Endothelial cell (in vitro differentiated cells): ENCODE results near the gene TANGO2. TPM values are rescaled to one million over a fixed set of nuclear protein-coding genes. Genes with fewer than 3 reads are reported as not detected.

Source experiments
- DNase-seq: peaks from one replicate; pipeline ENCODE4 v3.0.0; 2021; ENCODE audit warnings: low spot score
- H3K27ac Mint-ChIP-seq: one replicate; pipeline ENCODE4 v1.8.0; 2021; ENCODE audit warnings: mixed read lengths, inconsistent platforms; ENCODE audit not compliant: unreplicated experiment
- H3K27me3 Mint-ChIP-seq: one replicate; pipeline ENCODE4 v1.8.0; 2021; ENCODE audit warnings: mild to moderate bottlenecking, moderate library complexity, mixed read lengths, inconsistent platforms; ENCODE audit not compliant: unreplicated experiment
- H3K36me3 Mint-ChIP-seq: one replicate; pipeline ENCODE4 v1.8.0; 2021; ENCODE audit warnings: mild to moderate bottlenecking, low read depth, mixed read lengths, inconsistent platforms; ENCODE audit not compliant: unreplicated experiment
- H3K4me1 Mint-ChIP-seq: one replicate; pipeline ENCODE4 v1.8.0; 2021; ENCODE audit warnings: mild to moderate bottlenecking, mixed read lengths, inconsistent platforms; ENCODE audit not compliant: unreplicated experiment
- H3K4me3 Mint-ChIP-seq: one replicate; pipeline ENCODE4 v1.8.0; 2021; ENCODE audit warnings: mild to moderate bottlenecking, mixed read lengths, inconsistent platforms; ENCODE audit not compliant: unreplicated experiment
- H3K9me3 Mint-ChIP-seq: one replicate; pipeline ENCODE4 v1.8.0; 2021; ENCODE audit warnings: mixed read lengths, inconsistent platforms; ENCODE audit not compliant: unreplicated experiment
- total RNA-seq: library from RNA; stranded (reverse); fragmentation: NEBNext Ultra II Directional; extraction: Animal tissue kit (Norgen Biotek cat#: 25700); gene quantifications from one replicate; pipeline ENCODE4 v1.2.1, GENCODE V29; 2021; ENCODE audit not compliant: unreplicated experiment
- TF ChIP-seq, protein P1 (sequence below): fragments of 200-600 bp; sonication (generic); IDR thresholded peaks from one replicate; pipeline ENCODE4 v1.5.0; 2021; ENCODE audit warnings: antibody characterized with exemption; ENCODE audit not compliant: unreplicated experiment

Gene TANGO2
- total RNA-seq, 1 donor from 2014 or later, result 15.3 TPM

DNA sequence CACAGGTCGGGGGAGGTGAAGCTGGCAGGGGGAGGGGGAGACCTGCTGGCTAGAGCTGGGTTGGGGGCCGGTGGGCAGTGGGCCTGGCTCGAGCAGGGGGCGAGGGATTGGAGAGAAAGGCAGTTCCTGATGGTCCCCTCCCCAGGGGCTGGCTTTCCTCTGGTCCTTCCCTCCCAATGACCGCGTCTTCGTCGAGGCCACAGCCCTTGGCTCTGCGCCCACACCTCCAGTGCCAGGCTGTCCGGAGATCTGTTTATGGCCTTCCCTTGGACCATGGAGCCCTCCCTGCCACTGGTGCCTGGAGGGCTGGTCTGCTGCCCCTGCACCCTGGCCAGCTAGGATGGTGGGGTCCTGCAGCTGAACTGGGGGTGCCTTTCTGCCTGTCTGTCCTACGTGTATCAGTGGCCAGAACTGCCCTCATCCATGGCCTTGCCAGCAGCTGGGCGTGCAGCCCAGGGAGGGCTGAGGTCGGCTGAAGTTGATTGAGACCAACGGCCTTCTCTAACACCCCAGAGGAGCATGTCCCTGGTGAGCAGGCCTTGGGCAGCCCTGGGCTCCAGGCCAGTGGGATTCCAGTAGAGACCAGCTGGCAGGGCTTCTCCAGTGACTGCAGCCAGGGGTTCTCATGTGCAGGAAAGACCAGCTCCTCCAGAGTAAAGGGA is 12.3 kb downstream of the TANGO2 start:
- H3K4me1 Mint-ChIP-seq, result peaks cover 12% of the 10 kb centered on the region
- H3K27ac Mint-ChIP-seq, result no peak overlapping the region

DNA sequence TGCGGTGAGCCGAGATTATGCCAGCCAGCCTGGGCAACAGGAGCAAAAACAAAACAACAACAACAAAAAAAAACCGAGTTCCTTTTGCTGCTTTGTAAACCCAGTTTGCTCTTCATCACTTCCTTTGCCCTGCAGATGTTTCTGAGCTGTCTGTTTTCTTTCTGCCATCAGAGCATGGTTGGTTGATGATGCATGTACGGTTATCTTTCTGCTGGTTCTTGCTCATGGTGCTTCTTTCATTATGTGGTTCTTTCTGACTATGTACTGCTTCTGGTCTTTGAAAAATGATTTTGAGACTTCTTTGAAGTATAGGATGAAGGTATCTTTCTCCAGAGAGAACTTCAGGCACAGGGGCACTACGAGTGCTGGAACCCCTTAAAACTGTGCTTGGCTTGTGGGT is 13.2 kb downstream of the TANGO2 start:
- no peak overlapping the region for H3K27ac Mint-ChIP-seq
- TF ChIP-seq, protein P1, sequence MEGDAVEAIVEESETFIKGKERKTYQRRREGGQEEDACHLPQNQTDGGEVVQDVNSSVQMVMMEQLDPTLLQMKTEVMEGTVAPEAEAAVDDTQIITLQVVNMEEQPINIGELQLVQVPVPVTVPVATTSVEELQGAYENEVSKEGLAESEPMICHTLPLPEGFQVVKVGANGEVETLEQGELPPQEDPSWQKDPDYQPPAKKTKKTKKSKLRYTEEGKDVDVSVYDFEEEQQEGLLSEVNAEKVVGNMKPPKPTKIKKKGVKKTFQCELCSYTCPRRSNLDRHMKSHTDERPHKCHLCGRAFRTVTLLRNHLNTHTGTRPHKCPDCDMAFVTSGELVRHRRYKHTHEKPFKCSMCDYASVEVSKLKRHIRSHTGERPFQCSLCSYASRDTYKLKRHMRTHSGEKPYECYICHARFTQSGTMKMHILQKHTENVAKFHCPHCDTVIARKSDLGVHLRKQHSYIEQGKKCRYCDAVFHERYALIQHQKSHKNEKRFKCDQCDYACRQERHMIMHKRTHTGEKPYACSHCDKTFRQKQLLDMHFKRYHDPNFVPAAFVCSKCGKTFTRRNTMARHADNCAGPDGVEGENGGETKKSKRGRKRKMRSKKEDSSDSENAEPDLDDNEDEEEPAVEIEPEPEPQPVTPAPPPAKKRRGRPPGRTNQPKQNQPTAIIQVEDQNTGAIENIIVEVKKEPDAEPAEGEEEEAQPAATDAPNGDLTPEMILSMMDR, result no peak
- H3K9me3 Mint-ChIP-seq, result no peaks in the 10 kb centered on the region
- no peak overlapping the region for H3K4me3 Mint-ChIP-seq
- no peak for DNase-seq
- H3K36me3 Mint-ChIP-seq, result no peaks in the 10 kb centered on the region
- H3K4me1 Mint-ChIP-seq, result peaks cover 12% of the 10 kb centered on the region
- peaks cover 4% of the 10 kb centered on the region for H3K27me3 Mint-ChIP-seq

More for the DNA sequence above, 12.3 kb downstream of the TANGO2 start:
- Mint-ChIP-seq H3K27me3 (peaks cover 6% of the 10 kb centered on the region), H3K4me3 (no peak overlapping the region), H3K9me3 (no peaks in the 10 kb centered on the region), H3K36me3 (no peaks in the 10 kb centered on the region)
- no peak for DNase-seq
- TF ChIP-seq, protein P1, result no peak

DNA sequence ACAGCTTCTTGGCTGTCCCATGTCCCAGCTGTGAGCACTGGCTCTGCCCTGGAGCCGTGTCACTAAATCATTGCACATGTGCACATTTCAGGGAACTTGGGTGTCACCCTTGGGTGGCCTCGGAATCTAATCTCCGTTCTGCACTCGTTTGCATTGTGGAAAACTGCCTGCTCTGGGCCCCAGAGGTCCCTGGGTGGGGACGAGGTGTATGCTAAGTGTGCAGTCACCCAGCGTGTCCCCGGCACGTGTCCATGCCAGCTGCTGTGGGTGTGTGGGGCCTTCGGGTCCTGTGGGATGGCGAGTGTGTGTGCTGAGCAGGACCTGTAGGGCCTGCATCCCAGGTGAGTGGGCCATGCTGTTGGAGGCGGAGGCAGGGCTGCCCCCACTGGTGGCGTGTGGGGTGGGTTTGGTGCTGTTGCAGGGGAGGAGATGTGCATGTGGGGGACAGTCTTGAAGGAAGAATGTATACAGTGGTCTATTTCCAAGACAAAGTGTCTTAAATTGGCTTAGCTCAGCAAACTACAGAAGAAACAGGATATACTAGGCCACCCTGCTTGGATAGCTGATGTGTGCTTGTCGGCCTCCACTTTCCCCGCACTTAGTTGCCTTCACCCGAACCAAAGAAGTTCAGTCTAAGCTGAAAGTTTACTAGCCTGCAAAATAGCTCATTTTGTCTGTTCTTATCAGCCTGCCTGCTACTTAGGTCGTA is 14.6 kb downstream of the TANGO2 start:
- Mint-ChIP-seq H3K27ac (no peak overlapping the region), H3K4me3 (no peak overlapping the region), H3K9me3 (no peaks in the 10 kb centered on the region), H3K36me3 (peaks cover 6% of the 10 kb centered on the region), H3K27me3 (peaks cover 4% of the 10 kb centered on the region), H3K4me1 (peaks cover 12% of the 10 kb centered on the region)
- TF ChIP-seq, protein P1, result no peak
- no peak for DNase-seq

DNA sequence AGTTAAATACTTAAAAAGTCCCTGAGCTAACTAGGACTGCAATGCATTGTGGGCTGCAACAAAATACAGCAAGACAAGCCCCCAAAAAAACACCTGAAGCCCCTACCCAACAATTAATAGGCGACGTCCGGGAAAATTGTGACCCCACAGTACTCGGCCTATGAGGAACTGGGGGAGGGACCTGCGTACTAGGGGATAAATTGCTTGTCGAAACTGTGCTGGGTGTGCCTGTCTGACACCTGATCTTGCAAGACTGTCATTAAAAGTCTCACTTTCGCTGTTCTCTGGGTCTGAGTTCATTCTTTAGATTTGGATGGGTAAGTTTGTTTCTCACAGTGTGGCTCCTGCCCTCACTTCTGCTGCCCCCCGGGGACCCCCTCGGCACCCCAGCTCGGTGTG is 15.2 kb downstream of the TANGO2 start:
- H3K27ac Mint-ChIP-seq, result no peak overlapping the region
- peaks cover 6% of the 10 kb centered on the region for H3K36me3 Mint-ChIP-seq
- no peaks in the 10 kb centered on the region for H3K9me3 Mint-ChIP-seq
- H3K27me3 Mint-ChIP-seq, result peaks cover 4% of the 10 kb centered on the region
- H3K4me3 Mint-ChIP-seq, result no peak overlapping the region
- peaks cover 12% of the 10 kb centered on the region for H3K4me1 Mint-ChIP-seq
- TF ChIP-seq, protein P1, result no peak
- no peak for DNase-seq
